ENCODE data around the gene VCY.
"Not testable (repeated sequence)": the region's sequence is repeated elsewhere in the genome, so short reads cannot be mapped to it uniquely, and the experiment has no call there.

VCY gene

GRCh38 chrY:13986373-13986772 lies at the start of gene VCY:
VCY (minus strand) TSS chrY:13986473; CDS start chrY:13986440, 33 bp downstream.
- in situ Hi-C loops (cut with MboI; ENCODE audit: low sequenced_read_pairs) = not testable (repeated sequence)

- in situ Hi-C loops (cut with MboI; ENCODE audit: low sequenced_read_pairs) = not testable (repeated sequence)
Measured at GRCh38 chrY:14030395-14030794, 44.1 kb upstream of the VCY start.

- in situ Hi-C loops (cut with MboI; ENCODE audit: low sequenced_read_pairs) = not testable (repeated sequence)
Measured at GRCh38 chrY:14011916-14012315, 25.6 kb upstream of the VCY start.

GRCh38 chrY:13942406-13942805 lies 43.9 kb downstream of the VCY start:
- in situ Hi-C loops (cut with MboI; ENCODE audit: low sequenced_read_pairs) = not testable (repeated sequence)

Data from hTERT RPE-1 (cell line).